Chondrocyte (in vitro differentiated cells): ENCODE results near the gene MDN1. TPM values are rescaled to one million over a fixed set of nuclear protein-coding genes. Genes with fewer than 3 reads are reported as not detected.
"Not testable (repeated sequence)": the region's sequence is repeated elsewhere in the genome, so short reads cannot be mapped to it uniquely, and the experiment has no call there.

Source experiments
- DNase-seq: peaks from one replicate; pipeline ENCODE4 v3.0.0; 2021; ENCODE audit warnings: mixed read lengths, low spot score
- H3K27ac Mint-ChIP-seq: one replicate; pipeline ENCODE4 v1.8.0; 2021; ENCODE audit warnings: mild to moderate bottlenecking, moderate library complexity, mixed read lengths; ENCODE audit not compliant: unreplicated experiment
- H3K27me3 Mint-ChIP-seq: 2 replicates; pipeline ENCODE4 v1.8.0; 2021; ENCODE audit warnings: low read depth, mixed read lengths
- H3K36me3 Mint-ChIP-seq: 2 replicates; pipeline ENCODE4 v1.8.0; 2021; ENCODE audit warnings: low read depth, mixed read lengths
- H3K4me1 Mint-ChIP-seq: 2 replicates; pipeline ENCODE4 v1.8.0; 2021; ENCODE audit warnings: low read depth, mild to moderate bottlenecking, mixed read lengths
- H3K4me3 Mint-ChIP-seq: one replicate; pipeline ENCODE4 v1.8.0; 2021; ENCODE audit warnings: mild to moderate bottlenecking, moderate library complexity, mixed read lengths; ENCODE audit not compliant: unreplicated experiment
- H3K9me3 Mint-ChIP-seq: 2 replicates; pipeline ENCODE4 v1.8.0; 2021; ENCODE audit warnings: low read depth, mixed read lengths
- total RNA-seq: library from RNA; stranded (reverse); gene quantifications from 3 replicates; pipeline ENCODE4 v1.2.1, GENCODE V29; 2021
- TF ChIP-seq, protein P1 (sequence below): fragments of 200-600 bp; sonication (generic); IDR thresholded peaks from 2 replicates; pipeline ENCODE4 v1.5.0; 2021; ENCODE audit warnings: antibody characterized with exemption, mild to moderate bottlenecking, moderate library complexity

The MDN1 gene
- total RNA-seq, 1 donor from 2014 or later = 35.8 TPM

- H3K27ac Mint-ChIP-seq = no peak overlapping the region
- no peaks in the 10 kb centered on the region for H3K9me3 Mint-ChIP-seq
- TF ChIP-seq, protein P1, sequence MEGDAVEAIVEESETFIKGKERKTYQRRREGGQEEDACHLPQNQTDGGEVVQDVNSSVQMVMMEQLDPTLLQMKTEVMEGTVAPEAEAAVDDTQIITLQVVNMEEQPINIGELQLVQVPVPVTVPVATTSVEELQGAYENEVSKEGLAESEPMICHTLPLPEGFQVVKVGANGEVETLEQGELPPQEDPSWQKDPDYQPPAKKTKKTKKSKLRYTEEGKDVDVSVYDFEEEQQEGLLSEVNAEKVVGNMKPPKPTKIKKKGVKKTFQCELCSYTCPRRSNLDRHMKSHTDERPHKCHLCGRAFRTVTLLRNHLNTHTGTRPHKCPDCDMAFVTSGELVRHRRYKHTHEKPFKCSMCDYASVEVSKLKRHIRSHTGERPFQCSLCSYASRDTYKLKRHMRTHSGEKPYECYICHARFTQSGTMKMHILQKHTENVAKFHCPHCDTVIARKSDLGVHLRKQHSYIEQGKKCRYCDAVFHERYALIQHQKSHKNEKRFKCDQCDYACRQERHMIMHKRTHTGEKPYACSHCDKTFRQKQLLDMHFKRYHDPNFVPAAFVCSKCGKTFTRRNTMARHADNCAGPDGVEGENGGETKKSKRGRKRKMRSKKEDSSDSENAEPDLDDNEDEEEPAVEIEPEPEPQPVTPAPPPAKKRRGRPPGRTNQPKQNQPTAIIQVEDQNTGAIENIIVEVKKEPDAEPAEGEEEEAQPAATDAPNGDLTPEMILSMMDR = no peak
- H3K4me3 Mint-ChIP-seq = no peak overlapping the region
- H3K27me3 Mint-ChIP-seq = no peaks in the 10 kb centered on the region
- no peak for DNase-seq
- H3K36me3 Mint-ChIP-seq = peaks cover 43% of the 10 kb centered on the region
- H3K4me1 Mint-ChIP-seq = no peaks in the 10 kb centered on the region
Observed at GRCh38 chr6:89859744-89860143, 40.1 kb upstream of the MDN1 start.

GRCh38 chr6:89858041-89858440, 38.4 kb upstream of the MDN1 start:
- Mint-ChIP-seq H3K4me1 (peaks cover 3% of the 10 kb centered on the region), H3K27me3 (no peaks in the 10 kb centered on the region), H3K4me3 (no peak overlapping the region), H3K9me3 (no peaks in the 10 kb centered on the region), H3K27ac (no peak overlapping the region), H3K36me3 (peaks cover 46% of the 10 kb centered on the region)
- no peak for DNase-seq
- TF ChIP-seq, protein P1 = no peak

DNA sequence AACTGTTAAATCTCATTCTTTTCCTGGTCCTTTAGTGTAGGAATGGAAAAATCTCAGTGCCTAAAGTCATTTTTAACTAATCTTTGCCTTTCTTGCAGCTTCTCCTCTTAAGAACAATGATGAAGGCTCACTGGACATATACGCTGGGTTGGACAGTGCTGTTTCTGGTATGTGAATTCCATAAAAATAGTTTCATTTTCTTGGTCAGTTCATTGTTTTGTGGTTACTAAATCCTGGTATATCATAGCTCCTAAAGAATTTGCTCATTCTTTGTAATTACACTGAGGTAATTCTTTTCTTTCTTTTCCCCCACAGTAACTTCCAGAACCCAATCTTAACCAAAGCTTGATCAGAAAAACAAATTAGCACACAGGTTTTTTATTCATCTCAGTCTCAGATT, 33.5 kb upstream of the MDN1 start:
- TF ChIP-seq, protein P1 = no peak
- Mint-ChIP-seq H3K4me1 (peaks cover 6% of the 10 kb centered on the region), H3K27me3 (no peaks in the 10 kb centered on the region), H3K27ac (peak overlapping the region; percentile 50), H3K4me3 (no peak overlapping the region), H3K9me3 (no peaks in the 10 kb centered on the region), H3K36me3 (peaks cover 16% of the 10 kb centered on the region)
- no peak for DNase-seq

DNA sequence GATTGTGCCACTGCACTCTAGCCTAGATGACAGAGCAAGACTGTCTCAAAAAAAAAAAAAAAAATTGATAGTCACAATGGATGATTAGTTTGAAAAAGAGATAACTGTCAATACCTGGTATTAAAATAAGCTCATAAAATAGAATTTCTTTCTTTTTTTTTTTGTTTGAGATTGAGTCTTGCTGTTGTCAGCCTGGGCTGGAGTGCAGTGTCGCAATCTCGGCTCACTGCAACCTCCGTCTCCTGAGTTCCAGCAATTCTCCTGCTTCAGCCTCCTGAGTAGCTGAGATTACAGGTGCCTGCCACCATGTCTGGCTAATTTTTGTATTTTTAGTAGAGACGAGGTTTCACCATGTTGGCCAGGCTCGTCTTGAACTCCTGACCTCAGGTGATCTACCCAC, 27.9 kb upstream of the MDN1 start:
- not testable (repeated sequence) for H3K4me3 Mint-ChIP-seq, H3K27ac Mint-ChIP-seq, DNase-seq, H3K9me3 Mint-ChIP-seq, H3K27me3 Mint-ChIP-seq, H3K36me3 Mint-ChIP-seq
- peaks cover 11% of the 10 kb centered on the region for H3K4me1 Mint-ChIP-seq

- no peak for DNase-seq
- Mint-ChIP-seq H3K36me3 (peaks cover 6% of the 10 kb centered on the region), H3K4me3 (no peak overlapping the region), H3K9me3 (no peaks in the 10 kb centered on the region), H3K27me3 (no peaks in the 10 kb centered on the region), H3K27ac (peak overlapping the region; percentile 37), H3K4me1 (peaks cover 23% of the 10 kb centered on the region)
- TF ChIP-seq, protein P1 = no peak
Observed at GRCh38 chr6:89843070-89843469, 23.5 kb upstream of the MDN1 start.

DNA sequence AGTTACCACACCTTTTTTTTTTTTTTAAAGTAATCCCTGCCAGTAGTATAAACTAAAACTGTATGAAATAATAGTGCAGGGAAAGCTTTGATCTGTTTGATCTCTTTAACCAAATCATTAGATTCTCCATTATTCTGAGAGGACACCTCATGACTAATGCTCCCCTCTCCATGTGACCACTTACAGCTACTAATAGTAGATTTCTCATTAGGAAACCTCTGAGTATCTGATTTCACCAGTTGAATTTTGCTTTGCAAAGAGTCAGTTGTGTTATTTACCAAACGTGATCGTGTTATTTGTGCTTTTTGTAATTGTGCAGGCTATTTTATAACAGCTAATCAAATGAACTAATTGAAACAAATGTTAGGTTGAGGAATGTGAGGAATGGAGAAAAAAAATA, 22.6 kb upstream of the MDN1 start:
- Mint-ChIP-seq H3K4me1 (peaks cover 23% of the 10 kb centered on the region), H3K4me3 (no peak overlapping the region), H3K27ac (no peak overlapping the region), H3K9me3 (no peaks in the 10 kb centered on the region), H3K36me3 (peaks cover 8% of the 10 kb centered on the region), H3K27me3 (no peaks in the 10 kb centered on the region)
- TF ChIP-seq, protein P1 = no peak
- DNase-seq = no peak
